Heart right ventricle (tissue), 16 donors: Measurements from ENCODE around the gene LRRC74A. TPM values are rescaled to one million over a fixed set of nuclear protein-coding genes. Genes with fewer than 3 reads are reported as not detected.
A peak's percentile ranks its signal among the peaks of the same experiment; 100 is the strongest.

Experiments used
- ATAC-seq, 8 donors: fragments of 200-7000 bp; cut with Tn5 transposase; one replicate each; pipeline ENCODE4 v1.9.1; 2020; ENCODE audit warnings: mild to moderate bottlenecking in 8 of 8, moderate library complexity in 8 of 8, moderate number of reproducible peaks in 1 of 8
- DNase-seq, 2 donors: peaks; one replicate each; pipeline ENCODE4 v3.0.0-alpha.2; 2020
- H3K27ac ChIP-seq, 10 donors: fragments of 200-600 bp; sonication (generic) in 2 of 10; one replicate each; pipeline versions ENCODE4 v1.5.0 to v1.8.0; 2020 to 2022; ENCODE audit warnings: mild to moderate bottlenecking in 3 of 10
- H3K27me3 ChIP-seq, 7 donors: fragments of 200-600 bp; one replicate each; pipeline ENCODE4 v1.8.0; 2021 to 2022; ENCODE audit warnings: mild to moderate bottlenecking in 2 of 7
- H3K36me3 ChIP-seq, 9 donors: fragments of 200-600 bp; sonication (generic) in 1 of 9; one replicate each; pipeline versions ENCODE4 v1.5.0 to v1.8.0; 2020 to 2022; ENCODE audit warnings: mild to moderate bottlenecking in 2 of 9
- H3K4me1 ChIP-seq, 9 donors: fragments of 200-600 bp; sonication (generic) in 1 of 9; one replicate each; pipeline versions ENCODE4 v1.5.0 to v1.8.0; 2020 to 2022; ENCODE audit warnings: mild to moderate bottlenecking in 4 of 9
- H3K4me3 ChIP-seq, 10 donors: fragments of 200-600 bp; sonication (generic) in 2 of 10; one replicate each; pipeline versions ENCODE4 v1.5.0 to v1.8.0; 2020 to 2022; ENCODE audit warnings: mild to moderate bottlenecking in 7 of 10, moderate library complexity in 2 of 10
- H3K9me3 ChIP-seq, 11 donors: fragments of 200-600 bp in 10 of 11; sonication (generic) in 2 of 11; one replicate each; pipeline versions ENCODE4 v1.5.0 to v1.8.0; 2013 to 2022; ENCODE audit warnings: mild to moderate bottlenecking in 2 of 11, control low read depth in 1 of 11, moderate library complexity in 1 of 11
- WGBS, 2 donors: extraction: QIAGEN DNeasy Blood & Tissue Kit; methylation state at CpG; one replicate each; pipeline ENCODE4 v1.1.7; 2013; ENCODE audit warnings: inconsistent platforms in 1 of 2; 5-methylcytosine and 5-hydroxymethylcytosine counted together
- intact Hi-C, 10 donors: fragments of 100-400 bp; cut with DNase I; formaldehyde crosslinking; loops; one replicate each; pipeline versions ENCODE4 v1.11.1 to v1.14.2; 2022
- polyA plus RNA-seq, 2 donors: library from polyadenylated mRNA; stranded (reverse); fragments of 200-250 nt; gene quantifications; one replicate each; pipeline ENCODE4 v1.2.3, GENCODE V29; 2013
- total RNA-seq, 10 donors: library from RNA; stranded (reverse); fragmentation: NEBNext Ultra II Directional in 3 of 10; extraction: Animal tissue kit (Norgen Biotek cat#: 25700) in 3 of 10; gene quantifications; one replicate each; pipeline versions ENCODE4 v1.2.1 to v1.2.4, GENCODE V29; 2021 to 2023
- TF ChIP-seq, protein P1 (sequence below), 9 donors: fragments of 200-600 bp; sonication (generic) in 2 of 9; IDR thresholded peaks; one replicate each; pipeline versions ENCODE4 v1.5.0 to v1.8.0; 2021 to 2022; ENCODE audit warnings: antibody characterized with exemption in 9 of 9, mild to moderate bottlenecking in 5 of 9, moderate library complexity in 1 of 9
- donor health status: Arrhythmogenic right ventricular cardiomyopathy.
- donor health status: ischemic (EF 13 %, LVEDD 7.1; RV severe dilation, severe dysfunction).
- donor health status: healthy with polysubstance abuse.
- donor health status: DM: no; HTN: yes; CAD: no.
- donor health status: DM: no; HTN: no; CAD: no.
- donor health status: ischemic (EF 25% LVEDD 6.9; RV normal size, moderate dysfunction).
- donor health status: ischemic (EF 25% LVEDD 5.7; RV mildly dilated, moderate dysfunction).
- donor health status: healthy.
- donor health status: DM: yes; HTN: yes; CAD: no.
- donor health status: Ischemic cardiomyopathy.
- donor health status: ischemic (EF 35%, LVEDD 5.7; RV mildly dilated, moderate dysfunction).
- donor health status: nonischemic (EF 11% LVEDD 7.7; RV severe dilation, severe dysfunction).
- donor health status: DM: yes; HTN: yes; CAD: no.
- donor health status: PGD.
- donor health status: ischemic (EF 29% LVEDD 5.4; RV normal size, mild dysfunction).
- donor health status: nonischemic (EF 23%, LVEDD 6.1; RV moderate dilation, normal function).

Gene LRRC74A
- total and polyA plus RNA-seq, 12 donors: not detected

DNA sequence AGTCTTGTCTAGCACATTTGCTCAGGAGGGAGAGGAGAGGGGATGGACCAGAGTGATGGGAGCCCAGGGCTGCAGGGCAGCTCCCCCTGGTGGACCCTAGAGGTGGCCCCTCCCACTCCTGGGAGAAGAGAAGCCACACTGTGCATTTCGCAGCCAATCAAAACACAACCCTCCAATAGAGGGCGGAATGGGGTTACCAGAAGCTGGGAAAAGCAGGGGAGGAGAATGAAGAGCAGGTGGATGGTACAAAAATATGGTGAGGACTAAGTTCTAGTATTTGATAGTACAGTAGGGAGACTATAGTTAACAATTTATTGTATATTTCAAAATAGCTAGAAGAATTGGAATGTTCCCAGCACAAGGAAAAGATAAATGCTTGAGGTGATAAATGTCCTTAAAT is 41.3 kb upstream of the LRRC74A start:
- 23 to 26% methylated on average over 2 of the region's 2 CpGs for WGBS, 2 donors
- intact Hi-C loops: loop anchor here (1.0 to 5.0 kb wide), 3 partner anchors 73 to 75 kb away; no protein-coding TSS in a partner anchor
- H3K27ac ChIP-seq: peak overlapping the region in 6 of 10 donors; percentile 21 to 80 (median 54)
- H3K9me3 ChIP-seq: no peaks in the 10 kb centered on the region
- TF ChIP-seq, protein P1, sequence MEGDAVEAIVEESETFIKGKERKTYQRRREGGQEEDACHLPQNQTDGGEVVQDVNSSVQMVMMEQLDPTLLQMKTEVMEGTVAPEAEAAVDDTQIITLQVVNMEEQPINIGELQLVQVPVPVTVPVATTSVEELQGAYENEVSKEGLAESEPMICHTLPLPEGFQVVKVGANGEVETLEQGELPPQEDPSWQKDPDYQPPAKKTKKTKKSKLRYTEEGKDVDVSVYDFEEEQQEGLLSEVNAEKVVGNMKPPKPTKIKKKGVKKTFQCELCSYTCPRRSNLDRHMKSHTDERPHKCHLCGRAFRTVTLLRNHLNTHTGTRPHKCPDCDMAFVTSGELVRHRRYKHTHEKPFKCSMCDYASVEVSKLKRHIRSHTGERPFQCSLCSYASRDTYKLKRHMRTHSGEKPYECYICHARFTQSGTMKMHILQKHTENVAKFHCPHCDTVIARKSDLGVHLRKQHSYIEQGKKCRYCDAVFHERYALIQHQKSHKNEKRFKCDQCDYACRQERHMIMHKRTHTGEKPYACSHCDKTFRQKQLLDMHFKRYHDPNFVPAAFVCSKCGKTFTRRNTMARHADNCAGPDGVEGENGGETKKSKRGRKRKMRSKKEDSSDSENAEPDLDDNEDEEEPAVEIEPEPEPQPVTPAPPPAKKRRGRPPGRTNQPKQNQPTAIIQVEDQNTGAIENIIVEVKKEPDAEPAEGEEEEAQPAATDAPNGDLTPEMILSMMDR (IDR thresholded peaks at IDR 0.05): peak; percentile 76 to 99 (median 94)
- peaks cover 0 to 91% (median 28%) of the 10 kb centered on the region in 9 donors for H3K36me3 ChIP-seq
- peak; percentile 82 to 91 for DNase-seq
- H3K27me3 ChIP-seq: no peaks in the 10 kb centered on the region
- H3K4me3 ChIP-seq: no peak overlapping the region
- peaks cover 15 to 67% (median 54%) of the 10 kb centered on the region in 9 donors for H3K4me1 ChIP-seq
- ATAC-seq: peak; percentile 83 to 92 (median 91)

DNA sequence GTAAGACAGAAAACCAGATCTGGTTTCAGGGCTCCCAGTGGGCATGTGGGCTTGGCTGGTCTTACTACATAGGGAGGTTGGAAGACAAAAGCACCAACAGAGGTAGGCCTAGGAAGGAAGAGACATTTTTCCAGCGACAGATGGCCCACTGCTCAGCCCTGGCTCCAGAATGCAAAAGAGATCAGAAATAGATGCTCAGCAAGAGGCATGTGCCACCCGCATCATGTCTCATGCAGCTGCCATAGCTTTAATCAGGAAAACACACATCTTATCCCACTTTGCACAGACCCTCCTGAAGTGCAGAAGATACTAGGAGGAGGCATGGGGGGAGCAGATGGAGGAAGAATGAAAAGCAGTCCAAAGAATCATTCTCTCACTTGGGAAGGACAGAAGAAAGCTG is 39.6 kb upstream of the LRRC74A start:
- peaks cover 0 to 91% (median 42%) of the 10 kb centered on the region in 9 donors for H3K36me3 ChIP-seq
- DNase-seq: no peak
- H3K9me3 ChIP-seq: peaks cover 0 to 2% (median 0%) of the 10 kb centered on the region in 11 donors
- intact Hi-C loops: no loop called here
- H3K27ac ChIP-seq: peak overlapping the region in 1 of 10 donors; percentile 51
- no peak for ATAC-seq
- 92 to 98% methylated on average over 2 of the region's 2 CpGs for WGBS, 2 donors
- H3K27me3 ChIP-seq: no peaks in the 10 kb centered on the region
- TF ChIP-seq, protein P1 (IDR thresholded peaks at IDR 0.05): no peak
- no peak overlapping the region for H3K4me3 ChIP-seq
- peaks cover 12 to 50% (median 40%) of the 10 kb centered on the region in 9 donors for H3K4me1 ChIP-seq

DNA sequence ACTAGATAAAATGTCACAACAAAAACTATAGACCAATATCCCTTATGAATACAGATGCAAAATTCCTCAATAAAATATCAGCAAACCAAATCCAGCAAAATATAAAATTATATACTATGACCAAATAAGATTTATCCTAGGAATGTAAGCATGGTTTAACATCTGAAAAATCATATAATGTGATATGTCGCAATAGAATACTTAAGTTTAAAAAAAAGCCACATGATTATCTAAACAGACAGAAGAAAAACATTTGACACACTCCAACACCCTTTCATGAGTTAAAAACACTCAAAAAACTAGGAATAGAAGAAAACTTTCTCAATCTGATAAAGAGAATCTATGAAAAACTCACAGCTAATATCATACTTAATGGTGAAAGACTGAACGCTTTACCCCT is 33.8 kb upstream of the LRRC74A start:
- WGBS, 2 donors: 96 to 97% methylated on average over 2 of the region's 2 CpGs
- peaks cover 0 to 6% (median 0%) of the 10 kb centered on the region in 9 donors for H3K4me1 ChIP-seq
- no peaks in the 10 kb centered on the region for H3K27me3 ChIP-seq
- H3K9me3 ChIP-seq: peaks cover 0 to 12% (median 0%) of the 10 kb centered on the region in 11 donors
- TF ChIP-seq, protein P1 (IDR thresholded peaks at IDR 0.05): no peak
- no peak overlapping the region for H3K27ac ChIP-seq
- no peak for DNase-seq
- no peak for ATAC-seq
- intact Hi-C loops: no loop called here
- H3K36me3 ChIP-seq: peaks cover 0 to 94% (median 47%) of the 10 kb centered on the region in 9 donors
- no peak overlapping the region for H3K4me3 ChIP-seq

DNA sequence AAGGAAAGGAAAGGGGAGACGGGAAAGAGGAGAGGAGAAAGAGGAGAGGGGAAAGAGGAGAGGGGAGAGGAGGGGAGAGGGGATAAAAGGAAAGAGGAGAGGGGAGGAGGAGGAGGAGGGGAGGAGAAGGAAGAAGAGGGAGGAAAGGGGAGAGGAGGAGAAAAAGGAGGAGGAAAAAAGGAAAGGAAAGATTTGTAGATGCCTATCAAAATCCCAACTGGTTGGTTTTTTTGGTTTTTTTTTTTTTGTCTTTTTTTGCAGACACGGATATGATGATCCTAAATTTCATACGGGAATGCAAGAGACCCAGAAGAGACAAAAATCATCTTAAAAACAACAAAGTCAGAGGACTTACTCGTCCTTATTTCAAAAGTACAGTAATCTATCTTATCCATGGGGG is 32.9 kb upstream of the LRRC74A start:
- peaks cover 0 to 12% (median 0%) of the 10 kb centered on the region in 11 donors for H3K9me3 ChIP-seq
- H3K4me1 ChIP-seq: peaks cover 0 to 6% (median 0%) of the 10 kb centered on the region in 9 donors
- H3K36me3 ChIP-seq: peaks cover 0 to 94% (median 48%) of the 10 kb centered on the region in 9 donors
- DNase-seq (no peak), ATAC-seq (no peak)
- H3K27ac ChIP-seq: no peak overlapping the region
- TF ChIP-seq, protein P1 (IDR thresholded peaks at IDR 0.05): no peak
- H3K27me3 ChIP-seq: no peaks in the 10 kb centered on the region
- H3K4me3 ChIP-seq: no peak overlapping the region
- 85 to 95% methylated on average over 3 to 4 of the region's 4 CpGs for WGBS, 2 donors
- intact Hi-C loops: no loop called here
